GM18858 (cell line): ENCODE measurements around the gene HSD17B1.

ENCODE experiments used
- ATAC-seq: cut with Tn5 transposase; IDR thresholded peaks from one replicate; pipeline ENCODE4 v1.9.1; 2021; ENCODE audit not compliant: unreplicated experiment

Gene HSD17B1

DNA sequence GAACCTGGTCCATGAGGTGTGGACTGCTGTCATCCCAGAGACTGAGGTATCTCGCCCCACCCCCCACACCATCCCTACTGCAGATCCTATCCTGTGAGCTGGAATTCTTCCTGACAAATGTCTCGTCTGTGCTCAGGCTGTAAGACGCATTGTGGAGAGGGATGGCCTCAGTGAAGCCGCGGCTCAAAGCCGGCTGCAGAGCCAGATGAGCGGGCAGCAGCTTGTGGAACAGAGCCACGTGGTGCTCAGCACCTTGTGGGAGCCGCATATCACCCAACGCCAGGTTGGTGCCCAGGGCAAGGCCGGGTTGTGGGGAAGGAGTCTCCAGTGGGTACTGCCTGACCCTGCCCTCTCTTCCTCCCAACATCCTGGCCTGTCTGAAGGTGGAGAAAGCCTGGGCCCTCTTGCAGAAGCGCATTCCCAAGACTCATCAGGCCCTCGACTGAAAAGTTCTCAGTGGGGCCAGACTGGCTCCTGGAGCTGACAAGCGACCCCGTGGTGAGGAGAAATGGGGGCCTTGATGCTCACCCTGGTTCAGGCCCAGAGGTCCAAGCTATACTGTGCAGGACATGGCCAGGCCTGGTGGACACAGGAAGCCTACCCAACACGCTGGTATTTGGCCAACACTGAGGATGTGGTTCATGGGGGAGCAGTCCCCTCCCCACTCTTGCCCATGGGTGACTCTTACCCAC lies 12.9 kb downstream of the HSD17B1 start:
- ATAC-seq = no peak

DNA sequence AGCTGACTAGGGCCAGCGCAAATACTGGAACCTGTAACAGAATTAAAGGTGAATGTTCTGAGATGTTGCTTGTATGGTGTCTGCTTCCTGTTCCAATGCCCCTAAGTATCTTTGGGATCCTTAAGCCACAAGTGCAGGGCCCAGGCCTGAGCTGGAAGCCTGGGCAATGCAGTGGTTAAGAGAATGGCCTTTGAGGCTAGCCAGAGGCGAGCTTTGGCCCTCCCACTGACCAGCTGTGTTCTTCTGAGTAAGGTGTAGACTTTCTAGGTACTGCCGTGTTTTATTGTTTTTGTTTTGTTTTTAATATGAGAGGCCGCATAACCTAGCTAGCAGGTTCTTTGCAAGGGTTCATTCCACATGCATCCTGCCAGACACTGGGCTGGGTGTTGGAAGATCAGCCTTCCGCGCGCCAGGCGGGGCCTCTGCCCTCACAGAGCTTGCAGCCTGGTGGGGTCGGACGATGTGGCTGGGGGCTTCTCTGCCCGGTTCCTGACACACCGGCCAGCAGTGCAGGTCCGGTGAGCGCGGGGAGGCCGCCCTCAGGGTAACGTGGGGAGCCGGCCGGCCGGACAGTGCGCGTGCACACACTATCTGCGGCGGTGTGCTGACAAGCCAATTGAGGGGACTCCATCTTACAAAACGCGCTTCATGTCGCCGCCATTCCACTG lies 13.6 kb downstream of the HSD17B1 start:
- no peak for ATAC-seq

DNA sequence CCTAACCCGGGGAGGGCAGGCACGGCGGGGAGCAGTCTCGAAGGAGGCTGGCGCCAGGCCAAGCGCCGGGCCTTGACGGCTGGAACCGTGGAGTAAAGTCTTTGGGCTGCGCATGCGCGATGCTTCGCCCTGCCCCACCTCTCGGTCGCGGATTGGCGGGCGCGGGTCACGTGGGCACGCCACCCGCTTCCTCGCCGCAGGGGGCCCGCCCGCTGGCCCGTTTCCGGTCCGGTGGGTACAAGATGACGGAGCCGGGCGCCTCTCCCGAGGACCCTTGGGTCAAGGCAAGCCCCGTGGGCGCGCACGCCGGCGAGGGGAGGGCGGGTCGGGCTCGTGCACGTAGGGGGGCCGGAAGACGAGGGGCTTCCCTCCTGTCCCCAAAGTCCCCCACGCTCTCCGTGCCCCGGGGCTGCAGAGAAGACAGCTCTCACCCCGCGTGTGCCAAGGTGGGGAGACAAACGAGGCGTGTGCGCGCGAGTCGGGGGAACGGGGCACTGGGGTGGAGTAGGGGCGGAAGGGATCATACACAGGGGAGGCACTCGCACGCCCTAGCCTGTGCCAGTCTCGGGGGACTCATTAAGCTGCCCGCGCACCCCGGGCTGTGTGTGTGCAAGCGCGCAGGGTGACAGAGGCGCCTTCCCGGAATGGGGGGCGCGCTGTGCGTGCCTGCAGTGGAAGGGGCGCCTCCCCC lies 14.3 kb downstream of the HSD17B1 start, which contains the start of gene MLX:
Gene MLX, plus strand, starts transcription at position 218 of the 691 bp plus-strand sequence. Its CDS starts 25 bp downstream, at position 243.
- no peak for ATAC-seq

DNA sequence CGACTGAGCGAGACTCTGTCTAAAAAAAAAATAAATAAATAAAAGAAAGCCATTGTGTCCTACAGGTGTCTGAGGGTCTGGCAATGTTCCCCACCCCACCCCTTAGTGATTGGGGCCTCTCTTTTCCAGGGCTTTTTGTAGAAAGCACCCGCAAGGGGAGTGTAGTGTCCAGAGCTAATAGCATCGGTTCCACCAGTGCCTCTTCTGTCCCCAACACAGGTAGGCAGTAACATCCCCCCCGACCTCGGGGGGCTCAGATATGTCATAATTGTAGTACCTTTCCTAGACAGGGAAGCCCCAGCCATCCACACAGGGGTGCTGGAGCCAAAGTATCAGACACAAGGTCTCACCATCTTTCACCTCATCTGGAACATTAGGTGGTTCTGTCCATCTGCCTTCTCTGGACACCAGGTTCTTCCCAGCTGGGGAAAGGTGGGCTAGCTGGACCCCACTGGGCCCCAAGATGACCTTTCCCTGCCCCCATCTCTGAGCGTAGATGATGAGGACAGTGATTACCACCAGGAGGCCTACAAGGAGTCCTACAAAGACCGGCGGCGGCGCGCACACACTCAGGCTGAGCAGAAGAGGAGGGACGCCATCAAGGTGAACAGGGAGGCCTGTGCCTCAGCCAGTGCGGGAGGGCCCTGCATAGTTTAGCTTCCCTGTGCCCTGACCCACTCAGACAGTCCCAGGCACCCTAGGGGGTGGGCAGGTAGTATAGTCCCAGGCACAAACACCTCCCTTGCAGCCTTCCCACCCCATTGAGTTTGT lies 15.8 kb downstream of the HSD17B1 start:
- ATAC-seq = no peak

DNA sequence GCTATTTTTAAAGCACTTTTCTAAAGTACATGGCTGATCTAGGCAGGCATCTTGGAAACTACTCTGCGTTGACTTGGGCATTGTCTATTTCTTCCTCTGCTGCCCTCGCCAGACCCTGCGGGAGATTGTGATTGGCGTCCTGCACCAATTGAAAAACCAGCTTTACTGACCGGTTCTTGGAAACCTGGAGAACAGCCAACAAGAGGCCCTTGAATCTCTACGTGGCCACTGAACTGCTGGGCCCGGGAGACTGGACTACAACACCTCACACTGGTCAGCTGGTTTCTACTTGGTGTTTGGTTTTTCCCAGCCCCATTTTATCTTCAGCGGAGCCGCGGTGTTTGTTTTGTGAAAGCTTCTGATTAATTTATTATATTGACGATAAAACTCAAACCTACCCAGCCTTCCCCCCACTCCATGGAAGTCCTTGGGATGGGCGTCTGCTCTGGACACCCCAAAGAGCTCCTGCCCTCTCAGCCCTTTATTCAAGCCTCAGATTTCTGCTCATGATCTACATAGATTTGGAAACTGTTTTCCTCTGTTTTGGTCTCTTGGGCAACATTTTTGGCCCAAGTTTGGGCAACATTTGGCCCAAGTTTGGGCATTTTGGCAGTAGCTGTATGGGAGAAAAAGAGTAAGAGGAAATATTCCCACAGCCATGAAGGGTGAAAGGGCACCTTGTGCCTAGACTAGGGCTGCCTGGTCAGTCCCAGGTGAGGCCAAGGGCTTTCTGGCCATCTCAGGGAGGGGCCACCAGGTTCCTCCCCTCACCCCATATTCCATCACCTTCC lies 18.9 kb downstream of the HSD17B1 start:
- no peak for ATAC-seq

DNA sequence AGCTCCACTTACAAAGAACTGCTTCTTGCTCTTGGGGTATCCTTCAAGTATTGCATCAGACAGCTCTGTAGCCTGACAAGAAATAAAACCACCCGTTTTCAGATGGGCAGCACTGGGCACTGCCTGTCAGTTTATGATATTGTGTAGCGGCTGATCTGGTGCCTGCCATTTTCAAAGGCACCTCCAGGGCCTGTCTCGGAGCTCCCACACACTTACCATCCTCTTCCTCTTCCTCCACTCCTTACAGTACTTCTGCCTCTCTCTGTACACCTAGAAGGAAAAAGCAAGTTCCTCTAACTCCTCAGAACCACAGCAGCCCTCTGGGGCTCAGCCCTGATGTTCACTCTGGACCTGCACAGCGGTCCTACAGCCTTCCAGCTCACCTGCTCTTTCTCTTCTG lies 20.4 kb downstream of the HSD17B1 start:
- ATAC-seq = no peak

DNA sequence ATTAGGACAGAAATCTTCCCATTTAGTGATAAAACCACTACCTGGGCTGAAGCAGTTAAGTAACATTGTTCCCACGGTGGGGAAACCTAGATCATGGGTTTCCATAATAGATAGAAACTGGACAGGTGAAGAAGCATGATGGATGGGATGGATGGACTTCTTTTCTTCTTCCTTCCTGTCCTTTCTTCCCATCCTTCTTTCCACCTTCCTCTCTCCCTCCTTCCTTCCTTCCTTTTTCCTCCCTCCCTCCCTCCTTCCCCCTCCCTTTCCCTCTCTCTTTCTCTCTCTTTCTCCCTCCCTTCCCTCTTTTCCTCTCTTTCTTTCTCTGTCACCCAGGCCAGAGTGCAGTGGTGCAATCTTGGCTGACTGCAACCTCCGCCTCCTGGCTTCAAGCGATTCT lies 21.7 kb downstream of the HSD17B1 start:
- no peak for ATAC-seq

DNA sequence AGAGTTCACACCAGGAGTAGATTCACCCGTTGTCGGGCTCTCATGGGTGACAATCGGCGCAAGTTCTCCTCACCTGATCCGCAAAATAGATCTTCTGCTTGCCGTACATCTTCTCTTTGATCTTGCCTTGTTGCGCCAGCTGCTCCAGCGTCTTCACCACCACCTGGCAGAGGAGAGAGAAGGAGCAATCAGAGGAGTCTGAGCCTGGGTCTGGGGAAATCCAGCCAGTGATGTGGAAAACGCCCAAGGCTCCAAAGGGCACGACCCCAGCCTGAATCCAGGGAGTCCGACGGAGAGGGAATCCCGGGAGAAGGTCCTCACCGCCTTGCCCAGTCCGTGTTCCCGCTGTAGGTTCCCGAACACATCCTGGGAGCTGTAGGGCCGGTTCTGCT lies 24.4 kb downstream of the HSD17B1 start:
- no peak for ATAC-seq

DNA sequence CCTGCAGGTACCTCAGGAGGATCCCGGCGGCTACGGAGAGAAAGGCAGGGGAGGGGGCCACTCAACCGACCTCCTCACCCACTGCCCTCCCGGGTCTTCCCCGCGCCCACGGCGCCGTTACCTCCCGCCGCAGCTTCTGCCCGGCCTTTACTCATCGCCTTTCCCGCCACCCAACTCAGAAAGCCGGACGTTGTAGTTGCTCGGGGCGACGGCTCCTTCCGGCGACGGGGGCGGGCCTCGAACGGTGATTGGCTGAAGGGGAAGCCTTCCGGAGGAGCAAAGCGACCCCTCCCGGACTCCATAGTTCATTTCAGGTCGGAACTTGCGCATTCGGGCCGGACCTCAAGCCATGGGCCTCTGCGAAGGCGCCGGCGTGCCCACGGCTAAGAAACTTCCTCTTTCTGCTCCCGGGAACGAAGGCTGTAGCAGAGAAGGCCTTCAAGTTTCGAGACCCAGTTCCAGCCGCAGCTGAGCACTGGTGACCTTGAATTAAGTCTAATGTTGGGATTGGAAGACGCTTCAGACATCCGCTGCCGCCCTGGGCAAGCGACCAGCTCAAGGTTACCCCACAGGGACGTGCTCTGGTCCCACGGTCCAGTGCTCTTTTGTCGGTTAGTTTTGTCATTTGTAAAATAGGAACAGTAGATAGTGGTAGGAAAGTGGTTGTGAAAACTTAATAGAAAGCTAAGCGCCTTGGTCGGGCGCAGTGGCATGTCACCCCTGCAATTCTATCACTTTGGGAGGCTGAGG lies 25.0 kb downstream of the HSD17B1 start, which contains the start of gene PSMC3IP:
Gene PSMC3IP, minus strand, starts transcription at position 198 of the 750 bp plus-strand sequence. Its CDS starts 43 bp downstream, at position 155.
- peak; percentile 61 for ATAC-seq

DNA sequence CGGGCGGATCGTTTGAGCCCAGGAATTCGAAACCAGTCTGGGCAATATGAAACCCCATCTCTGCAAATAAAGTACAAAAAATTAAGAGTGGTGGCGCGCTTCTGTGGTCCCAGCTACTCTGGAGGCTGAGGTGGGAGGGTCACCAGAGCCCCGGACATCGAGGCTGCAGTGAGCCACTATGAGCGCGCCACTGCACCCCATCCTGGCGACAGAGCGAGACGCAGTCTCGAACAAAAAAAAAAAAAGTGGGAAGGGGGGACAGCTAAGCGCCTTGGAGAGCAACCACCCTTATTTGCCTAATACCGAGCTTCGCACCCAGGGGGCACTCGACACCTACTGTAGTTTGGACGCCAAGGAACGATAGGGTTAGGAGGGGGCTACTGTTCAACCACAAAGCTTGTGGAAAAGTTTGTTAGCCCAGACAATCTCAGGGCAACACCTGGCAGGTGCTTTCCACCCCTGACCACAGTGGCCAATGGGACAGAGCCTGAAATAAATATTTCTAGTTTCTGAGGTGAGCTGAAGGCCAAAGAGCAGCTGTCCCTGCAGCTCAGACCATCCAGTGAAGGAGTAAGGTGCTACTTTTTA lies 25.7 kb downstream of the HSD17B1 start:
- ATAC-seq = no peak

DNA sequence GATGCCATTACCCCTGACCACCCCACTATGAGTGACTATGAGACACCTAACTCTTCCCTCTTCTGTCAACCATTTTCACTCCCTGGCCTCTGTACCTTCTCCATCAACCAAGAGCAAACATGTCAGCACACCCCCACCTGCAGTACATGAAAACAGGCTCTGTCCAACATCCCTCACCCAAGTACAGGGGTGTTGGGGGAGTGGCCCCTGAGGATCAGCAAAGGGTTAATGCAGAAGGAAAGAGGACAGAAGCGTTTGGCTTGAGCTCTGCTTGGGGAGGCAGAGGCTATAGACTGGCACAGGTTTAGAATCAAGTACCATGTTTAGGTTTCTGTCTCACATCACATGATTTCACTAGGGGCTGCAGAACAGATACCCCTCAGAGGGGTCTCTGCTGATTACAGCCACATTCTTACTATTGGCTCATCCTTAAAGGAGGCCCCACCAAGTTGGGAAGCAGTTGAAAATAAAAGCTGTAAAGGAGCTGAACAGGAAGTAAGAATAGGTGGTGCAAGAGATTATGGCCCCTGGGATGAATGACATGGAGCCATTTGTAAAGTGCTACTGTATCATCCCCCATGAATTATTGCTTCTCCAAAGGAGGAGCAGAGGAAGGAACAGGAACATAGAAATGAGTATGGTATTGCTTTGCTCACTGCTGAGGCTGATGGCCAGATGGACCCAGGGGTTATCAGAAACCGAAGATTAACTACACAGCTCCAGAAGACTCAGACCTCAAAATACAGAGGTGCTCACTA lies 27.2 kb downstream of the HSD17B1 start:
- ATAC-seq = no peak

DNA sequence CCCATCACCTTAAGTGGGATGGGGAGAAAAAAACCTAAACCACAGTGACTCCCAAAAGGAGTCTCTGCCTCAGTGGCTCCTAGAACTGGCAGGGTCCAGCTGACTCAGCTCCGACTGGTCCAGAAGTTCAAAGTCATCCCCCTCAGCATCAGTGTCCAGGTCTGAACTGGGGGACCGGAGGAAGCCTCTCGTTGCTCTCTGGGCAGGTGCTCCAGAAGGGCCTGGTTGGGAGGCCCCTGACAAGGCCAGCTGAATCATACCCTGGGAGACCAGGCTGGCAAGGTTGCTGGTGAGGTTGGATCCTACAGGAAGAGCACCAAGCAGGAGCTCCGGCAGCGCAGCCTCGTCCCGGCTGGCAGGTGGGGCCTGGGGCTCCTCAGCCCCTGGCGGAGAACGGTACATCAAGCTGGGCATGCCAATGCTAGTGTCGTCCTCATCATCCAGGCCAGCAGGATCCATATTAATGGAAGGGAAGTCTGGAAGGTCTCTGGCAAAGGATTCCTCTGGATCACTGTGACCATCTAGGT lies 29.1 kb downstream of the HSD17B1 start:
- no peak for ATAC-seq

DNA sequence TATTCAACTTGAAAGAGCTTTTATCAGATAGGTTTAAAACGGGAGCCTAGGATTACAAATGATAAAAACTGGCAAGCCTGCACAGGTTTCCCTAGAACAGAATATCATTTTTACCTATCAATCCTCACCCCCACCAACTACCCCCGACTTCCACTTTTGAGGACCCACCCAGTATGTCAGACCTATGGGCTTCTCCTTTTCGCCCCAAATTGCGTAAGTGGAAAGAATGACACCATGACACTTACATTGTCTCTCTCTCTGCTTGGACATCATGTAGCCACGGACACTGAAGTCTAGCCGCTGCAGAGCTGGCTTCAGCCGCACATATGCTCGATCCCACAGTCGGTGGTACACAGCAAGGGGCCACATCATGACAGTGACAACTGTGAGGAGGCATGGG lies 32.2 kb downstream of the HSD17B1 start:
- no peak for ATAC-seq

DNA sequence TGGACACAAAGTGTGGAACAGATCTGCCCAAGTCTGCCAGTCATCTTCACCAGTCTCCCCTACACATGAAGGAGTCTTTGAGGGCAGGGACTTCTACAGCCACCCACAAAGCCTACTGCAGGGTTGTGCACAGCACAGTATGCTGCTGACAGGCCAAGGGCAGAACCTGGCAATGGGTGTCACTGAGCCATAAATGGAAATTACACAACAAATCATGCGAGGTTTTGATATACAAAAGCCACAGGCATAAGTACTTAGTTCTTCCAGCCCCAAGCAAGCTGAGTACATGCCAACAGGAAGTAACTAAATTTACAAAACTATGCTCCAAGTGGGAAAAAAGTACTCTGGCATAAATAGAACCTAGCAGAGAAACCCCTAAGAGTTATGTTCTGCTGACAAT lies 32.6 kb downstream of the HSD17B1 start:
- no peak for ATAC-seq

DNA sequence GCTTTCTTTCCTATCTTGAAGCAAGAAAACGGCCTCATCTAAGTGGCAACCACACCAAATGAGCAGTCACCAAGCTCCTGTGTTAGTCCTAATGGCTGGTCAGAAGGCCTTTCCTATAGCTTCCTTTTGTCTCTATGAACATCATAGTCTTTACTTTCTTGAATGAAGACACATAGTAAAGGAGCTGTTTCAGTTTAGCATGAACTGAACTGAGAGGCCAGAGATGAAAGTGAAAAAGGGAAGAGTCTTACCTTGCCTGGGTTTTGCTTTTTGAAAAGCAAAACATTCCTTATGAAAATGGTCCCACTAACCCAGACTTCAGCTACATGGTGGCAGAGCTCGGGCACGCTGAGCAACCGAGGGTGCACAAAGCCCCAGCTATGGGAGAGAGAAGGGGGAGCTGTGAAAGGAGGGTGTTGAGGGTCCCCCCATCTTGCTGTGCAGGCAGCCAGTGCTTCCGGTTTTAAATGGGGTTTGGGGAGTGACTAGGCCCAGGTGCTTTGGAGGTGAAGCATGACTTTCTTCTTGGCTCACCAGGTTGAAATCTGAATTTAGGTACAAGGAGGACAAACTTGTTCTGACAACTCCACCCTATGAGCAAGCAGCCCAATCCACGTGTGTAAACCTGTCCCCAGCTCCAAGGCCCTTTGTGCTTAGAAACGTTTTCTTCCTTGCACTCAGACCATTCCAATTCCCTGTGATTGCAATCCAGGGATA lies 33.9 kb downstream of the HSD17B1 start:
- ATAC-seq = no peak

DNA sequence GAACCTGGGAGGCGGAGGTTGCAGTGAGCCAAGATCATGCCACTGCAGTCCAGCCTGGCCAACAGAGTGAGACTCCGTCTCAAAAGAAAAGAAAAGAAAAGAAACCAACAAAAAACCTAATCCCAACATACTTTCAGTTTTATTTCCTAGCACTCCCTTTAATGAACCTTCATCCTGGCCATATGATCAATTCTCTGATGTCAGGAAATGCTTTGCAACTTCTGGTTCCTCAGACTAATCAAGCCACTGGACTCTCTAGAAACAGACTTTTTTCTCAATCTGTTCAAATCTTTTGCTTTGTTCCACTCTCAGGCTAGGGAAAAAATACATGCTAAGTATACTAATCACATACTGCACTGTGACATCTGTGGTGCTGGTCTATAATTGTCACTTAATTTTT lies 38.2 kb downstream of the HSD17B1 start:
- ATAC-seq = no peak

DNA sequence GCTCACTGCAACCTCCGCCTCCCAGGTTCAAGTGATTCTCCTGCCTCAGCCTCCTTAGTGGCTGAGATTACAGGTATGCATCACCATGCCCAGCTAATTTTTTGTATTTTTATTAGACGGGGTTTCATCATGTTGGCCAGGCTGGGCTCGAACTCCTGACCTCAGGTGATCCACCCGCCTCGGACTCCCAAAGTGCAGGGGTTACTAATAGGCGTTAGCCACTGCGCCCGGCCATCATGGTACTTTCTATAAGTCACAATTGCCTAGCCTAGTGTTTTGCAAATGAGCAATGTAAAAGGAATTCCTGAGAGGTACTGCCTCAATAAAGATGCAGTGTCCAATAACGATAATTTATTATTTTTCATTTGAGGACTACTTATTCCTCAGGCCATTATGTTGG lies 38.7 kb downstream of the HSD17B1 start:
- ATAC-seq = no peak

DNA sequence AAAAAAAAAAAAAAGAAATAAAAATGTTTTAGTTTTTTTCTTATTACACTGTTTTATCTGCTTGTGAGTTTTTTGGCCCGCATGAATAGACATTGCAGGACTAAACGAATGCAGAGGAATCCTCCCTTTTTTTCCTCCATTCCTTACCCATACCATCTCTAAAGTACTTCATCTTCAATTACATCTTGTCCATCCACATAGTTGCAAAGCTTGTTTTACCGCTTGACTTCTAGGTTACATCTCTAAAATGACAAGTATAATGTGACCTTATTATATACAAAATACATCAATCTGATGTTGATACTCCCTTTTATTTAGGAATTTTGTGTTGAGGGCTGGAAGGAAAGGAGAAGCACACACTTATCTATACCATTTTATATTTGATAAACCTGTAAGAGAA lies 43.7 kb downstream of the HSD17B1 start:
- ATAC-seq = no peak
